AG04450 (cell line): Measurements from ENCODE around the gene ANKS1B. TPM values are rescaled to one million over a fixed set of nuclear protein-coding genes. Genes with fewer than 3 reads are reported as not detected.

ENCODE experiments used
- CTCF ChIA-PET: fragments of 300-600, 350-600 bp; formaldehyde crosslinking; extraction: SDS; loops from one replicate; lab custom pipeline; 2022; ENCODE audit warnings: antibody characterized with exemption, inconsistent platforms; lab: Charles Lee
- POLR2A ChIA-PET: fragments of 350-600 bp; formaldehyde crosslinking; extraction: SDS; loops from one replicate; lab custom pipeline; 2021; ENCODE audit warnings: antibody characterized with exemption, inconsistent platforms; lab: Yijun Ruan, JAX
- DNase-seq: peaks from one replicate; pipeline ENCODE4 v3.0.0-alpha.2; 2011; ENCODE audit warnings: low read depth, low spot score
- H3K27ac ChIP-seq: one replicate; pipeline ENCODE4 v1.5.1; 2012; ENCODE audit warnings: low read depth, low read length, control low read depth
- H3K27me3 ChIP-seq: one replicate; pipeline ENCODE4 v1.6.0; 2012; ENCODE audit warnings: low read length; ENCODE audit not compliant: control insufficient read depth, insufficient read depth
- H3K4me3 ChIP-seq: 2 replicates; pipeline ENCODE4 v1.5.1; 2011; ENCODE audit warnings: mild to moderate bottlenecking, low read depth, low read length, control low read depth
- H3K9me3 ChIP-seq: 2 replicates; pipeline ENCODE4 v1.5.1; 2012; ENCODE audit warnings: low read length; ENCODE audit not compliant: control insufficient read depth, insufficient read depth
- polyA plus RNA-seq: library from polyadenylated mRNA; depleted of rRNA; stranded (reverse); fragments of >200 nt; gene quantifications from 2 replicates; pipeline ENCODE4 v1.2.3, GENCODE V29; 2011
- TF ChIP-seq, protein P1 (sequence below): IDR thresholded peaks from 2 replicates; pipeline ENCODE4 v1.5.1; 2011; ENCODE audit warnings: low read depth, low read length, control low read depth, inconsistent platforms

ANKS1B gene
- polyA plus RNA-seq, 1 experiment = 0.22 TPM

DNA sequence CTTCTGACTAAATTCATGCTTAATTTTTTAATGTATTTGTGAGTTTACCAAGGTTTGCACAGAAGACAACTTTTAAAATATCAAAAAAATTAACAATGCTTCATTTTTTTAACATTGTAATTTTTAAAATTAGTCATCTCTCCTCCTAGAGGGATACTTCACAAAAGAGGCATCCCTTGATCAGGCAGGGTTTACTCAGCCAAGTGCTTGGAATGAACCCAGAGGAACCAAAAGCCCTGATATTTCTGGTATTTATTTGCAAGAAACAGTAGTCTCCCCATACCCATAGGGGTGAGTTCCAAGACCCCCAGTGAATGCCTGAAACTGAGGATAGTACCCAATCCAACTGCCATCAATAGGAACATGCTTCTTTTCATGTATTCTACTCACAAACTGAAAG, 284.7 kb downstream of the ANKS1B start:
- H3K4me3 ChIP-seq = no peak overlapping the region
- H3K9me3 ChIP-seq = no peaks in the 10 kb centered on the region
- no peaks in the 10 kb centered on the region for H3K27me3 ChIP-seq
- TF ChIP-seq, protein P1, sequence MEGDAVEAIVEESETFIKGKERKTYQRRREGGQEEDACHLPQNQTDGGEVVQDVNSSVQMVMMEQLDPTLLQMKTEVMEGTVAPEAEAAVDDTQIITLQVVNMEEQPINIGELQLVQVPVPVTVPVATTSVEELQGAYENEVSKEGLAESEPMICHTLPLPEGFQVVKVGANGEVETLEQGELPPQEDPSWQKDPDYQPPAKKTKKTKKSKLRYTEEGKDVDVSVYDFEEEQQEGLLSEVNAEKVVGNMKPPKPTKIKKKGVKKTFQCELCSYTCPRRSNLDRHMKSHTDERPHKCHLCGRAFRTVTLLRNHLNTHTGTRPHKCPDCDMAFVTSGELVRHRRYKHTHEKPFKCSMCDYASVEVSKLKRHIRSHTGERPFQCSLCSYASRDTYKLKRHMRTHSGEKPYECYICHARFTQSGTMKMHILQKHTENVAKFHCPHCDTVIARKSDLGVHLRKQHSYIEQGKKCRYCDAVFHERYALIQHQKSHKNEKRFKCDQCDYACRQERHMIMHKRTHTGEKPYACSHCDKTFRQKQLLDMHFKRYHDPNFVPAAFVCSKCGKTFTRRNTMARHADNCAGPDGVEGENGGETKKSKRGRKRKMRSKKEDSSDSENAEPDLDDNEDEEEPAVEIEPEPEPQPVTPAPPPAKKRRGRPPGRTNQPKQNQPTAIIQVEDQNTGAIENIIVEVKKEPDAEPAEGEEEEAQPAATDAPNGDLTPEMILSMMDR = no peak
- POLR2A ChIA-PET = no interaction called here
- CTCF ChIA-PET = no interaction called here
- no peak overlapping the region for H3K27ac ChIP-seq
- DNase-seq = no peak

DNA sequence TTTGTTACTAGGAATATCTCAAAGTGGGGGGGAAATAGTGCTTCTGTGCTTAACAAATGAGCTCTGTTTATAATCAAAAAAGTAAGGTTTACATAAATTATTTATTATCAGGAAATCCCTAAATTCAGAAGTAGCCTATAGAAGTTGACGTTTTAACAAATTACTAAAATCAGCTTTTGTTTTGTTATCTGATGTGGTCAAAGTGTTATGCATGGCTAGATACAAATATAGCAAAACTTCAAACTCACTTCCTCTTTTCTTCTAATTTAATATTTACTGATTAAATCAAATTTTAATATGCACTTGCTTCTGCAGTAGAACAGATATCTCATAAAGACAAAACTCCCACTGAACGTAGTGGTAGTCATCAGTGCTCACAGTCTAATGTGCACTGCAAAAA, 289.7 kb downstream of the ANKS1B start:
- H3K27me3 ChIP-seq = no peaks in the 10 kb centered on the region
- no peak for DNase-seq
- H3K27ac ChIP-seq = no peak overlapping the region
- H3K4me3 ChIP-seq = no peak overlapping the region
- H3K9me3 ChIP-seq = no peaks in the 10 kb centered on the region
- TF ChIP-seq, protein P1 = no peak
- POLR2A ChIA-PET = no interaction called here
- CTCF ChIA-PET = no interaction called here

DNA sequence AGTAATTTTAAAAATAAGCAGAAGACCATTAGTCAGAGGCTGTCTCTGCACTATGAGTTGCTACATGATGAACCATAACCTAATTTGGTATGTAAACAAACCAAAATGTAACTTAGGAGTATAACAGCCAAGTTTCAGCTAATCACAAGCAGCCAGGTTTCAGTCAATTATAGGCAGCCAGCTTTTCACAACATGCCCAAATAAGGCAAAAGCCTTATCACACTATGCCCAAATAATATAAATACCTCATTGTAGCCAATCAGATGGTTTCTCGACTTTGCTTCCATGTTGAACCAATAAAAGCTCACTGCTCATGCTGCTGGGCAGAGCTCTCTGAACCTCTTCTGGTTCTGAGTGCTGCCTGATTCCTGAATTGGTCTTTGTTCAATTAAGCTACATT, 298.6 kb downstream of the ANKS1B start:
- POLR2A ChIA-PET = no interaction called here

DNA sequence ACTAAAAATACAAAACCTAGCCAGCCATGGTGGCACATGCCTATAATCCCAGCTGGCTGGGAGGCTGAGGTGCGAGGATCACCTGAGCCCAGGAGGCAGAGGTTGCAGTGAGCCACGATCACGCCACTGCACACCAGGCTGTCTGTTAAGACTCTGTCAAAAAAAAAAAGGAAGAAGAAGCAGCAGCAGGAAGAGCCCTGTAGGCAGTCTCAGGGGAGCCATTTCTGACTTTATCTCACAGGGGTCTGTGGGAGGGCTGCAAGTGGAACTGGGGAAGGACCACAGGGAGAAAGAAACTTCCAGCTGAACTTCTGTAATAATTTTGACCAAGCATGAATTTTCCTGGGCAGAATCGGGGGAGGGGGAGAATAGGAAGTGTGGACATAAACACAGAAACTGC, 304.5 kb downstream of the ANKS1B start:
- Histone ChIP-seq H3K27ac (no peak overlapping the region), H3K9me3 (no peaks in the 10 kb centered on the region), H3K27me3 (no peaks in the 10 kb centered on the region), H3K4me3 (no peak overlapping the region)
- POLR2A ChIA-PET = no interaction called here
- no peak for DNase-seq
- CTCF ChIA-PET = no interaction called here
- TF ChIP-seq, protein P1 = no peak

More for the DNA sequence above, 298.6 kb downstream of the ANKS1B start:
- TF ChIP-seq, protein P1 = no peak
- CTCF ChIA-PET = no interaction called here
- no peak overlapping the region for H3K27ac ChIP-seq
- no peak for DNase-seq
- no peaks in the 10 kb centered on the region for H3K27me3 ChIP-seq
- no peaks in the 10 kb centered on the region for H3K9me3 ChIP-seq
- H3K4me3 ChIP-seq = no peak overlapping the region

DNA sequence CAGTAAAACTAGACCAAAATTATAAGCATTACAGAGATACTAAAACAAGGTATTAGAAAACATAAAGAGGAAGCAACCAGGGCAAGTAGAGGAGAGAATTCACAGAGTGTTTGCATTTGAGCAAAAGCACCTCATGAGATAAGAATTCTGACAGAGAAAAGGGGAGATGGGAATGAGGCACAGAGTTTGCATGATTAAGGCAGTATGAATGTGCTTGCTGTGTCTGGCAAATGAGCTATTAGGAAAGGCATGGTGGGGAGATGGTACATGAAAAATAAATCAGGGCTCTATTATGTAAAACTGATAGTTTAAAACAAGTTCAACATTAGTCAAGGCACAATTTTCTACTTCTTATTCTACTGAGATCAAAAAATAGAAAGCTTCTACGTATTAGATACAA, 314.1 kb downstream of the ANKS1B start:
- no peak for DNase-seq
- Histone ChIP-seq H3K9me3 (no peaks in the 10 kb centered on the region), H3K27ac (no peak overlapping the region), H3K27me3 (no peaks in the 10 kb centered on the region), H3K4me3 (no peak overlapping the region)
- CTCF ChIA-PET = no interaction called here
- POLR2A ChIA-PET = no interaction called here
- TF ChIP-seq, protein P1 = no peak
